Stimulated activated CD4-positive, alpha-beta T cell treated with anti-CD3 and anti-CD28 coated beads, Interleukin-4, amount 100 ng/mL, for 4 hours (primary cell): ENCODE measurements around the gene LYRM9.
"Not testable (repeated sequence)": the region's sequence is repeated elsewhere in the genome, so short reads cannot be mapped to it uniquely, and the experiment has no call there.

Experiments
- DNase-seq, 2 experiments: peaks; one replicate each; pipeline ENCODE4 v3.0.0-alpha.2; 2020

Gene LYRM9

DNA sequence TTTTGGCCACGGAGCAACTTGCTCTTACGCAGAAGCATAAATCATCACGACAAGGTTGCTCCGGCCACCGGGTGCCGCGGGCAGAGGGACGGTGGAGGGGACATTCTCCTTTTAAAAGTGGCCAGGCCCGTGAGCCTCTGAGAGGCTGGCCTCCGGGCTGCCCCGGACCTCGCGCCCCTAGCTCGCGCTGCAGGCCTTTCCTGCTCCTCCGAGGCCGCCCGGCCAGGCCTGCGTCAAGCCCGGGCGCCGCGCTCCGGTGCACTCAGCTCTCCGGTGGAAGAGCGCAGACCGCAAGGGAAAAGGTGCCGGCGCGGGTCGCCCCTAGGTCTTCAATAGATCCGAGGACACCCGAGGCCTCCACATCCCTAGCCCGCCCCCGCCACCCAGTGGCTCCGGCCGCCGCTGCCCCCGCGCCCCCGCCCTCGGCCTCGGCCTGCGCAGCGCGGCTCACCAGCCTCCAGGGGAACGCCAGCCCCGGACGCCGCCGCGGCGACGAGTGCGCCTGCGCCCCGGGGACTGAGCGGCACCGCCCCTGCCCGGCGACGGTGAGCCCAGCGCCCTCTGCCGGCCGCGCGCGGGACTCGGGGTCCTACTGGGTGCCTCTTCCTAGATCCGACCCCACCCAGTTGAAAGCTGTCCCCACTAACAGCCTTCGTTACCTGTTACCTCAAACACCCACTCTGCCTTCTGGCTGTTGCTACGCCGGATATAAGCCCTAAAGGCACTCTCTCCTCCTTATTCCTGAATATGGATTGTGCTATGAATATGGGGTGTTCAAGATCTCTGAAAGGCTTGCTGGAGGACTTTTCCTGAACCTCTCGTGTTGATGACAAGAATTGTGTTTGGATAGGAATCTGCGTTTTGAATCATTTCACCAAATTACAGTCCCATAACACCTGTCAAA, at the start of gene LYRM9:
TSS of gene LYRM9 (minus strand) at position 500 of the 904 bp plus-strand sequence. CDS start 10,671 bp downstream, outside the sequence.
- DNase-seq, result peak; percentile 86 to 96

DNA sequence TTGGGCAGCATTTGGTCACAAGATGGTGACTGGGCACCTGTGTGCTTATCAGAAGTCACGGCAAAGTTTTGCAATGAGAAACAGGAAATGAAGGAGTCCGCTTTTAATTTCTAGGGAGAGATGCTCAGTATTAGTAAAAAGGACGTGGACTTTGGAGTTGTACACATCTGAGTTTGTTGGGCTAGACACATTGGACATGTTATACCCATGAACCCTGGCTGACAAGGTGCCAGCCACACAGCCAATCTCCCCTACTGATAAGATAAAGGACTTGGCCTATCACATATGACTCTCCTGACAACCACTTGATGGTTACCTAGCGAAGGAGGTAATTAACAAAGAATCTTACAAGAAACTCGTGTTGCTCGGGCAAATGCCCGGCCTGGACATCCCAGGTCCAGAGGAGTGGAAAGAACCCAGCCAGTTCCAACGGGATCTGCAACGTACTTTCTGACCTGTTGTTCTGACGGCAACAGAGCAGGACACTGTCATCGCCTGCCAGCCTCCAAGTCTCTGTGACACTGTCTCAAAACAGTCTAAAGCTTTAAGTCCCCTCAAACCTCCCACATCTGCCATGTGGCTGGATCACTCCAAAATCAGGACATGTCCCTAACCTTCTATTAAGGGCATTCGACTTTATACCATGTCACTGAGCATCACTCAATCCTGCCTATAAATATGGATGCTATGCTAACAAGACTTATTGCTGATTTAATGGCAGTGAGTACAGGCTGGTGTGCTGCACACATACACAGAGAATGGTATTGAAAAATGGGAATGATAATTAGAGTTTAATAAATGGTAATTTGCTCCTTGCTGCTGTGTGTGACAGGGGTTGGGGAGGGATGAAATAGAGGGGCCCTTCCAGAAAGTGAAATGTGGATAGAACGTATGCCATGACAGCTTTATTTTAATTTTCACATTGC, 47.6 kb upstream of the LYRM9 start:
- no peak for DNase-seq

DNA sequence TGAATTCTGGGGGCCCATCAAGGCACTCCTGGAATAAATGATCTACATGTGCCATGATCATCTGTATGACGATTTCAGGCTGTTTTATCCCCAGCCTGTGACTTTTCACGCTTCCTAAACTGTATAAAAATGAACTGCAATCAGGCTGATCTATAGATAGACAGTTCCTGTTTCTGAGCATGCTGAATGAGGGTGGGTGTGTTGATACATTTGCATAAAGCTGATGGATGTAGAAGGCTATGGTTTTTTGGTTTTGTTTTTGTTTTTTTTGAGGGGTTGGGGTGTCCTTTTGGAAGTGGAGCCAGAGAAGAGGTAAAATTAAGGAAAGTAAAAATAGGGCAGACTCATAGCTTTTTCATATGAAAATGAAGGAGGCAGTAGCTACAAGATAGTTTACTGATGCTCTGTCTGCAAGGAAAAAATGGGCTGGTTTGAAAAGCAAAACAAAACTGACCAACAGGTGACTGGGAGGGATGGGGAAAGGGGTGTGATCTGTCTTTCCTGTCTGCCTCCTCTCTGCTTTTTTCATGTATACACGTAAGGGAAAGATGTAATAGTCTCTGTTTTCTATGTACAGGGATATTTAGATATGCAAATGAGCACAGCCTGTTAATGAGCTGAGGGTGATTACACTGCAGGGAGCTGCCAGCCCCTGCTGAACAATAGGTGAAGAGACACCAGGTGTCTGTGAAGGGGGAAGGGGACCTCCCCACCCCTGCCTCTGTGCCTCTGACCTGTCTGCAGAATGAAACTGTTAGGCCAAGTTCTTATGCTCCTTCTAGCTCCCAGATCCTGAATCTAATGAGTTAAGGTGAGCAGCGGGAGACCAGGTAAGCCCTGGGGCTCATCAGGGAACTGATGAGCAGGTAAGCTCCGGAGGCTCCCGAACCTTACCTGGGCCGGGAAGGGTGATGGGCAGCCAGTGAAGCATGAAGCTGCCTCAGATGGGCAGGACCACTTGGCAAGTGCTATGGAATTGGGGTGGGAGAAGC, 46.6 kb upstream of the LYRM9 start:
- no peak for DNase-seq

DNA sequence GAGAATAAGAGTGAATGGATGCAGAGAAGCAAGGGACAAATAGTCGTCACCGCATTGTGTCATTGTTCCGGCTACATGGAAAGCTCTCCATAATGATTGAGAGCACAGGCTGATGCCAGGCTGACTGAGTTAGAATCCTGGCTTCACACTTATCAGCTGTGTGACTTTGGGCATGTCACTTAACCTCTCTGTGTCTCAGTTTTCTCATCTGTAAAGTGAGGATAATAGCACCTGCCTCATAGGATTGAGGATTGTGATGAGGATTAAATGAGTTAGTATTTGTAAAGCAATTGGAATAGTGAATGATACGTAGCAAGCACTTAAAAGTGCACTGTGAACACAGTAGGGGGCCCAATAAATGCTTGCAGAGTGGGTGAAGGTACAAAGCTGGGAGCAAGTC, 45.7 kb upstream of the LYRM9 start:
- DNase-seq, result no peak

DNA sequence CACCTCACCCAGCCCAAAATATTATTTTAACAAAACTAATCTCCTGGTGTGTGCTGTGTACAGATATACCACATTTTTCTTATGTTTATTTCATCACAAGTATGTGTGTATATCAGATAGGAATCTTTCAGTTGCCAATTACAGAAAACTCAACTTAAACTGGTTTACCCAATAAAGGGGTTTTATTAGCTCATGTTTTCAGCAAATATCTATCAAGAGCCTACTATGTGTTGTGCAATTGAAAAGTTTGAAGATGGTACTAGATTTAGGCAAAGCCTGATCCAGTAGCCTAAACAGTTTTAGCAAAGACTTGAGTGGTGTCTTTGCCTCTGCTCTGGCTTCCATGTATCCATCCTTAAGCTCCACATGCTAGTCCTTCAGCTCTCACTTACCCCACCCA, 45.1 kb upstream of the LYRM9 start:
- no peak for DNase-seq

DNA sequence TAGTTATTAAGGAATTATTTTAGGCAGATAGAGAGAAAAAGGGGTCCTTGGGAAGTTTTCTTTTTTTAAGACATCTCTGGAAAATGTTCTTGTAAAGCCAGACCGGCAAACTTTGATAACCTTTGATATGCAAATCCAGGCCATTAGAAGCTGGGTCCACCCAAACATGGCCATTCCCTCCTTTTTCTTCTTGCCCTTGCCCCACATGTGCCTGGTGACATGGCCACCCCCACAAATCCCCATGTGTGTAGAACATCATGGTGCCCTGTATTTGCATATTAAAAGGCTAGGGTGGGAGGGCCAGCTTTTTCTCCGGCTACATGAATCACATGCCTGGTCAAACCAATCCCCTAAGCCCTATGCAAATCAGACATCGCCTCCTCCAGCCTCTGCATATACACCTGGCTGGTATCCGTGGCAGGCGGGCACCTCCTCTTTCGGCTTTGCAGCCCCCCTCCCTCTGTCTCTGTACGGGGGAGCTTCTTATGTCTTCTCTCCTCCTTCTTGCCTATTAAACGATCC, 43.9 kb upstream of the LYRM9 start:
- DNase-seq, result no peak

DNA sequence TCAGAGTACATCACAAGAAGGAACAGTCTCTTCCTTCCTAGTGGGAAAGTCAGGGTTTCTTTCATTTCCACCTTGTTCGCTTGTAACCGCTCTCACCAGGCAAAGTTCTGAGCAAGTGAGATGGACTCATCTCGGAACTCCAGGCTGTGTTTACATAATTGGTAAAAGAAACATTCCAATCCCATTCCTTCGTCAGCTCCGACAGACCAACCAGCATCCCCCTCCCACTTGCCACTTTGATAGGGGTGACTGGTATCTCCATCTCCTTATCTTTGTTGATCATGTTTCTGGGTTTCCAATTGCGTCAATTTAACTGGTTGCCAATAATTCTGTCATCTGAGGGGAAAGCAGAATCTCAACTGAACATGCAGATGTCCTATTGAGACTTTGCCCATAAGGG, 36.8 kb upstream of the LYRM9 start:
- DNase-seq, result no peak

DNA sequence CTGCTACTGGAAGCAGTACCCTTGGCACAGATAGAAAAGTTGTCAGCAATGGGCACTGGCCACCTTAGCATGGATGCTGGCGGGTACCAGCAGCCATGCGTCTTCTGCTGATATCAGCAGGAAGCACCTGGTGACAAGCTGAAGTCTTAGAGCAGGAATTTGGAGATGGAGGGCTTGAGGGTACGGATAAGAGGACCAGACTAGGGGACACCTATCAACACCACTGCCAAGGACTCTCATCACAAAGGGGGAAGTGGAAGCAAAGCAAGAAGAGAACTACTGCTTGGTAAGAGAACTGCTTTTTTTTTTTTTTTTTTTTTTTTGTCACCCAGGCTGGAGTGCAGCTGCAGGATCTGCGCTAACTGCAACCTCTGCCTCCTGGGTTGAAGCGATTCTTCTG, 35.4 kb upstream of the LYRM9 start:
- DNase-seq, result no peak

DNA sequence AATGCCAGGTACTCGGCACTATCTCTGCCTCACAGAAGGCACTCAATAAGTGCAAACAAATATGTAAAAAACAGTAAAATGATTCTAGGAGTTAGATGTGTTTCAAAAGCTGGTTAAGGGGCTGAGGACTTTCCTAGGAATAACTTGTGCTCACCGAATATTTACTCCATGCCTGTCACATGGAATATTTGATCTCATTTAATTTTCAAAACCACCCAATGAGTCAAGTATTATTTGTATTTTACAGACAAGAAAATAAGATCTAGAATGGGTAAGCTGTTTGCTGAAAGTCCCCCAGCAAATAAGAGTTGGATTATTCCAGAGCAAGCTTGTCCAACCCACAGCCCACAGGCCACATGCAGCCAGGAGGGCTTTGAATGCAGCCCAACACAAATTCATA, 34.6 kb upstream of the LYRM9 start:
- DNase-seq, result no peak

DNA sequence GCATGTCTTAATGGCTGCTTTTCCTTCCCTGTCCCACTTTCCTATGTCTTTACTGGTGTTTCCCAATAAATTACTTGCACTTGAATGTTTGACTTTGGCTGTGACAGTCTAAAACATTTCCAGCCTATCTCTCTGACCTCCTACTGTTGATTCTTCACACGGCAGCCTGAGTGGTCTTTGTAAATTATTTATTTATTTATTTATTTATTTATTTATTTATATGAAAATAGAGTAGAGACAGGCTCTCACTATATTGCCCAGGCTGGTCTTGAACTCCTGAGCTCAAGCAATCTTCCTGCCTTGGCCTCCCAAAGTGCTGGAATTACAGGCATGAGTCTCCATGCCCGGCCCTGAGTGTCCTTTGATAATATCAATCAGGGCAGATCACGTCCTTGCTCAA, 28.4 kb upstream of the LYRM9 start:
- no peak for DNase-seq

DNA sequence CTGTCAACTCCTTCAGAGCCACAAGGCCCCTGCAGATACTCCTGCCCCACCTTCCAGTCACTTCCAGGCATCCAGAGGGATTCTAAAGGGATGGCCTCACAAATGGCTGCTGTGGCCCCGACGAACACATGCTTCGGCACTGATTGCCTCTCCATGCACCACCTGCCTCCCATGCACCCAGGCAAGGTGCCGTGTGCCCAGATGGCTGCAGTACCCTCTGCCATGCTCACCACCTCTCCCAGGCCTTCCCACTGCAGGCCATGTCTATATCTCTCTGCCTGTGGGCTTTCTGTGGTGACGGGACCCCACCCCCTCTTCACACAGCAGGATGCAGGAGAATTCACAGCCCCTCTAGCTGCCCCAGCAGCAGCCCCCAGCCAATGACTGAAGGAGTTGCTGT, 27.9 kb upstream of the LYRM9 start:
- DNase-seq, result no peak

DNA sequence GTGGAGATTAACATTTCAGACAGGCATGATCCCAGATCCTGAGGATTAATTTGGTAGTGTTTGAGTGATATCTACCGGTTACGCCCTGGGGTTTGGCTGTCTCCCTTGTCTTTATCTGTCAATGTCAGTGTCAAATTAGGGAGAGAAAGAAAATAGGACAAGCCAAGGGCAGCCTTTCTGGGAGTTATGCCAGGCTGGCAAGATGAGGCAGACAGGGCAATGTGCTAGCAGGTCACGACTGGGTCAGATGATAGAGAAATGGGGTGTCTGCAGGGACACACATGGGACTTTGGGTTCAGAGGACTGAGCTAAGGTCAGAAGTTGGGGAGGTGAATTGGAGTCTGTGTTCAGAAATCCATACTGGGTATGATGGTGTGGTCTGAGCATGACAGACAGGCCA, 27.4 kb upstream of the LYRM9 start:
- no peak for DNase-seq

DNA sequence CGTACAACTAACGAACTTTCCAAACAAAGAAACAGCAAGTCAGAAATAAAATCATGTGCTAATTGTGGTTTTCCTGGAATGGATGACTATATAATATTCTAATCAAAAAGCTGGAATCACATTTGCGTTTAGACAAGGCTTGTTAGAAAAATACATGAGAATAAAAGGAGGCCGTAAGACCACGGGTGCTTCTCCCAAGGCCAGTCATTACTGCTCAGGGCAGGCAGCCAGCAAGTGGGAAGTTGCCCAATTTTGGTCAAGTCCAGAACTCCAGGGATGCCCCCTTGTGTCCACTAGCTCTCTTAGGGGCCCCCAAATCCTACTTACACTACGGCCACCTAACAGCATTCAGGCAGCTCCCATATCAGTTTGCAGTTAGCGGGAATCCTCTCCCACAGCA, 25.9 kb upstream of the LYRM9 start:
- no peak for DNase-seq

DNA sequence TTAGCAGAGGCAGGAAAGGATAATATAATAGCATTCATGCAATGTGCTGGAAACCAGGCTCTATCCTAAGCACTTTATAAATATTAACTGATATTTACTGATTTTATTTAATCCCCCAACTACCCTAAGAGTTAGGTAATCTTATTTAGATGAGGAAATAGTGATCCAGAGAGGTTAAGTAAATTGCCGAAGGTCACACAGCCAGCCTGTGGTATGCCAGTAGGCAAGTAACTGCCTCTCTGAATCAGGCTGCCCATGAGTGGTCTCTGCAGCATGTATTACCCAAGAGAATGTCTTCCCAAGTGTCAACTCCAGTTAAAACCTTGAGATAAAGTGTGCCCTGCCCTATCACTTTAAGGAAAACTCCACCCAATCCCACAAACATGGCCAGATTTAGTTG, 25.3 kb upstream of the LYRM9 start:
- no peak for DNase-seq

DNA sequence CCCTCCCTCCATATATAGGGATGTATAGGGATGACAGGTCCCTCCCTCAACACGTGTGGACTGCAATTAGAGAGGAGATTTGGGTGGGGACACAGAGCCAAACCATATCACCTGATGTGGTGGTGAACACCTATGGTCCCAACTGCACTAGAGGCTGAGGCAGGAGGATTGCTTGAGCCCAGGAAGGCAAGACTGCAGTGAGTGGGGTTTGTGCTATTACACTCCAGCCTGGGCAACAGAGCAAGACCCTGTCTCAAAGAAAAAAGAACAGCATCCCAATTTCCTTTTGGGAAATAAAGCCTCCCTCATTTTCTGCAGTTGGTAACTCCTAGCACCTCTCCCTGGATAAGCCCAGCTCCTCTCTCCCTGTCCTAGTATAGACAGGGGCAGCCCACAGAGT, 23.8 kb upstream of the LYRM9 start:
- no peak for DNase-seq

DNA sequence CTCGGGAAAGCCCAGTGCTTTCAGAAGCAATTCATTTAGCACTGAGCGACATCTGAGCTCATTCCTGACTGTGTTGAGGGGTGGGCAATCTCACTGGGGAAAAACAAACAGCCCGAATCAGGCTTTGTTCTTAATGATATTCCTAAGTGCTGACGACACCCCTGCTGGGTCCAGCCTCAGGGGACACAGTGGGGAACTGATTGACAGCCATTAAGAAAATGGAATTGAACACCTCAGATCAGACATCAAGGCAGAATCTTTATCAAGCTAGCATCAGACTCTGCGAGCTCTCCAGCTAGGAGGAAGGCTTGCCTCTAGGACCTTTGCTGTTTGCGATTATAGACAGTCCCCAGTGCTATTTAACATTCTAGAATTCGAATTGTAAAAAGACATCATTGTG, 22.5 kb upstream of the LYRM9 start:
- DNase-seq, result no peak

DNA sequence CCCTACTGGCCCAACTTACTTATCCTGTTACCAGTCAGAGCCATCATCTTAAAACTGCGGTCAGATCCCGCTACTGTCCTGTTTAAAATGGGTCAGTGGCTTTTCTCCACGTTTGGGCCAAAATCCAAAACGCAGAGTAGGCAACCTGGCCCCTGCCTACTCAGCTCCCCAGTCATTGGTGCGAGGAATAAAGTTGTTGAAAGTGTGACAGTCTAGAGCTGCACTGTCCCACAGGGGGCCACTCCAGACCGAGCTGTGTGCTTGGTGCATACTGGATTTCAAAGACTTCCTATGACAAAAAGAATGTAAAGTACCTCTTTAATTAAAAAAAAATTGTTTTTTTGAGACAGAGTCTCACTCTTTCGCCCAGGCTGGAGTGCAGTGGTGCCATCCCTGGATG, 21.2 kb upstream of the LYRM9 start:
- no peak for DNase-seq

DNA sequence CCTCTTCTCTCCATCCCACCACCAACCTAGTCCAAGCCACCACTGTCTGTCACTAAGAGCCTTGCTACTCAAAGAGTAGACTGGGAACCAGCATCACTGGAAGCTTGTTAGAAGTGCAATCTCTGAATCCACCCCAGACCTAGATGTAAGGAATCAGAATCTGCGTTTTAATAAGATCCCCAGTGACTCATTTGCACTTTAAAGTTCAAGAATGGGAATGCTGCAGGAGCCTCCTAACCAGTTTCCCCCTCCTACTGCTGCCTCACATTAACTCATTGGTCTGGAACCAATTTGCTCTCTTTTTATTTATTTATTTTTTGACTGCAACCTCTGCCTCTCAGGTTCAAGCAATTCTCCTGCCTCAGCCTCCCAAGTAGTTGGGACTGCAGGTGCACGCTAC, 19.8 kb upstream of the LYRM9 start:
- no peak for DNase-seq

DNA sequence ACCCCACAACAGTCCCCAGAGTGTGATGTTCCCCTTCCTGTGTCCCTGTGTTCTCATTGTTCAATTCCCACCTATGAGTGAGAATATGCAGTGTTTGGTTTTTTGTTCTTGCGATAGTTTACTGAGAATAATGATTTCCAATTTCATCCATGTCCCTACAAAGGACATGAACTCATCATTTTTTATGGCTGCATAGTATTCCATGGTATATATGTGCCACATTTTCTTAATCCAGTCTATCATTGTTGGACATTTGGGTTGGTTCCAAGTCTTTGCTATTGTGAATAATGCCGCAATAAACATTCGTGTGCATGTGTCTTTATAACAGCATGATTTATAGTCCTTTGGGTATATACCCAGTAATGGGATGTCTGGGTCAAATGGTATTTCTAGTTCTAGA, 19.1 kb upstream of the LYRM9 start:
- not testable (repeated sequence) for DNase-seq

DNA sequence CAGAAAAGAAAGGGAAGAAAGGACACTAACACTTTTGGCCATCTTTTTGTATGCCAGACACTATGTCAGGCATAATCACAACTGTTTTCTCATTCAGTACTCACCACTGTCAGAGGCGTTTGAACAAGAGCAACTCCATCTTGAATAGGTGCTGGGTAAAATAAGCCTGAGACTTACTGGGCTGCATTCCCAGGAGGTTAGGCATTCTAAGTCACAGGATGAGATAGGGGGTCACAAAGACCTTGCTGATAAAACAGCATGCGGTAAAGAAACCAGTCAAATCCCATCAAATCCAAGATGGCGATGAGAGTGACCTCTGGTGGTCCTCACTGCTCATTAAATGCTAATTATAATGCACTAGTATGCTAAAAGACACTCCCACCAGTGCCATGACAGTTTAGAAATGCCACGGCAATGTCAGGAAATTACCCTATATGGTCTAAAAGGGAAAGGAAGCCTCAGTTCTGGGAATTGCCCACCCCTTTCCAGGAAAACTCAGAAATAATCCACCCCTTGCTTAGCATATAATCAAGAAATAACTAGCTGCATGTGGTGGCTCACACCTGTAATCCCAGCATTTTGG, 14.9 kb upstream of the LYRM9 start:
- DNase-seq, result no peak

DNA sequence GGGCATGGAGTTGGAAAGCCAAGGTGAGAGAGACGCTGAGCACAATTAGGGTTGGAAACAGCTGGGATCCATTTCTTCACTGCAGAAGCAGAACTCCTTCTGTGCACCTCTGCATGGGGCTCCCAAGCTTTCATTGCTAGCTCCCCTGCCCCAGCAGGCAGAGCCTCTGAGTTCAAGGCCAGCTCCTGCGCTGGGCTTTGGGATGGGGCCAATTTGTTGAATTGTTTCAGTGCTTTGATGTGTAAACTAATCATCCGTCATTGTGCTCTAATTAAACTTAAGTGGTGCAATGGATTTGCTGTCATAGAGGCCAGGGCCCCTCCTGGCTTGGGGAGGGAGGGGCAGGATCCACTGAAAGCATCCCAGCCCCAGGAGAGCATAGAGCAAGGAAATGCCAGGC, 13.5 kb upstream of the LYRM9 start:
- no peak for DNase-seq

DNA sequence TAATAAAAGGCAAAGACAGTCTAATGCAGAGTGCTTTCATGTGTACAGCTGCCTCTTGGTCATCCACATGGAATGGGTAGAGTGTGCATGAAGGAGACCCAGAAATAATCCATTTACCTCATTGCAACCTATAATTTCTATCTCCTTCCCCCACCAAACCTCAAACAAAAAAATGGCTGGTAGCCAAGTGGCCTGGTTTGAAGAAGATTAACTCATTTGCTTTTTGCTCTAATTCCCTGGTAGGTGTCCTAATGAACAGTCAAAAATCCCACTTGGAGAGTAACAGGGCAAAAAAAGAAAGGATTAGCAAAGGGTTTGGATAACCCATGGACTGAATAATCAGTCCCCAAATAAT, 13.0 kb upstream of the LYRM9 start:
- DNase-seq, result no peak
